Left ventricle myocardium superior (tissue), 1 donor: ENCODE results near the gene FSD2. TPM values are rescaled to one million over a fixed set of nuclear protein-coding genes. Genes with fewer than 3 reads are reported as not detected.
"Not testable (repeated sequence)": the region's sequence is repeated elsewhere in the genome, so short reads cannot be mapped to it uniquely, and the experiment has no call there.

Source experiments
- ATAC-seq: fragments of 200-7000 bp; cut with Tn5 transposase; one replicate; pipeline ENCODE4 v1.9.1; 2020; ENCODE audit warnings: mild to moderate bottlenecking, moderate library complexity
- DNase-seq: peaks from one replicate; pipeline ENCODE4 v3.0.0-alpha.2; 2020
- intact Hi-C: fragments of 100-400 bp; cut with micrococcal nuclease; formaldehyde crosslinking; loops from one replicate; pipeline ENCODE4 v1.11.0; 2022
- total RNA-seq: library from RNA; stranded (reverse); fragmentation: NEBNext Ultra II Directional; extraction: Animal tissue kit (Norgen Biotek cat#: 25700); gene quantifications from one replicate; pipeline ENCODE4 v1.2.1, GENCODE V29; 2021
- donor health status: DM: no; HTN: yes; CAD: no; lungs with severe emphysema.

The FSD2 gene
- total RNA-seq, 1 donor from 2014 or later, result 150 TPM

DNA sequence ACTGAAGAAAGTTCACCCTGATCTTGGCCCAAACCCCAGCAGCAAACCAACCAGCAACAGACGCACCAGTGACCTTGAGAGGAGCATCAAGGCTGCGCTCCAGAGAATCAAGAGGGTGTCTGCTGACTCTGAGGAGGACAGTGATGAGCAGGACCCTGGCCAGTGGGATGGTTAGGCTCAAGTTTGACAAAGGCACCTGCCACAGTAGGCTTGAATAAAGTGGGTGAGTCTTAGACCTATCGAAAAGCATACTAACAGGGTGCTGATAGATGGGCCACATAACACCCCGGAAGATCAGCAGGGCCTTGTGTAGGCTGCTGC is 27.5 kb upstream of the FSD2 start:
- ATAC-seq (peak; percentile 35), DNase-seq (no peak)
- intact Hi-C loops, result no loop called here

DNA sequence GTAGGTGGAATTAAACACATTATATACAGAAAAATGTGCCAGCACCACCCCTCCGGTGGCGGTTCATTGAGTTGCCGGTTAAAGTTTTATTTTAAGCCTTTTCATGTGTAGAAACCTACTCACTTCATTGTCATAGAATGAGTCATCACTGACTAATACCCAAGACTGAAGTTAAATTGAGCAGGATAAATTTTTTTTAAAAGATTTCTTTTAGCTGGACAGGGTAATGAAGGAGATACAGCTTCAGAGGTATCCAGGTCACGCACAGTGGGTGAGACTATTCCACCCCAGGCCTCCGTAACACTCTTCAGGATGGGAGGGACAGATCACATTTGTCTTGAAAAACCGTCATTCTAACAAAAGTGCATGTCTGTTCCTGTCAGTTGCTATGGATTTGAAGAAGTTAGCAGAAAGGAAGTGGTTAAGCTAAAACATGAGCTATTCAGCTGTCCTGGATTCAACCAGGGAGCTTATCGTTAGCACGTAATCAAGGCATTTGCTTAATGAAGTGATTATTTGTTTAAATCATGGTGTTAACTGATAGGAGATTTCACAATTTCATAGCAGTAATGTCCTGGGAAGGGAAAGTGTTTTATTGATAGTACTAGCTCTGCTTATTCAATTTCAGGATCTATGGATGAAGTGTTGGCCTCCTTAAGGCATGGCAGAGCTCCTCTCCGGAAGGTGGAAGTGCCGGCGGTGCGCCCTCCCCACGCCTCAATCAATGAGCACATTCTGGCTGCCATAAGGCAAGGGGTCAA is 26.9 kb upstream of the FSD2 start:
- no peak for DNase-seq
- peak; percentile 34 for ATAC-seq
- intact Hi-C loops, result no loop called here

DNA sequence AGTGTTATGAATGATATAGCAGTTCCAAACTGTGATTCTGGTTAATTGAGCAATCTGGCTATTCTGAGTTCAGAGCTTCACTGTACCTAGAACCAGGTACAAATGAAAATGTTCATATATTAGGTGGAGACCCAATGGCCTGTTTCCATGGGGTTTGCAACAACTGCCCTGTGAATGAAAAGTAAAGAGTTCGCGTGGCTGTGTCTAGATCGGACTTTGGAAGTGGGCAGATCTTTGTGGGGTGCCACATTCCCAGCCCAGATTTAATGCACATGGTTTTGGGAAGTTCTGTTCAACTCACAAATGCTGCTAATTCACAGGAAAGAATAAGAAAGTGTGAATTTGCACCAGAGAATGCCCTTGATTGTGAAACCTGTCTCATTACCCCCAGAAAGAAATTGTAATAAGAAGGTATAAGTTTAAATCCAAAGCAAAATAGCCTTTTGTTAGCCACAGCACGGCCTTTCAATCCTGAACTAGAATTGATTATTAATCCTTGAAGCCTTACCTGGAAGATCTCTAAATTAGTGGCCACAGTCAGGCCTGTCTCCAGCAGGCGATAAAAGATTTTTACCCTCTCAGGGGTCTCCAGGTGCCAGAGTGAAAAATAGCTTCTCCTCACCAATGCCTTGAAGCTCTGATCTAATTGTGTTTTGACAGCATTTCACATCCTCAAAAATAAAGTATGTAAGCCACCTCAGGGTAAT is 26.2 kb upstream of the FSD2 start:
- intact Hi-C loops, result no loop called here
- no peak for DNase-seq
- ATAC-seq, result no peak

DNA sequence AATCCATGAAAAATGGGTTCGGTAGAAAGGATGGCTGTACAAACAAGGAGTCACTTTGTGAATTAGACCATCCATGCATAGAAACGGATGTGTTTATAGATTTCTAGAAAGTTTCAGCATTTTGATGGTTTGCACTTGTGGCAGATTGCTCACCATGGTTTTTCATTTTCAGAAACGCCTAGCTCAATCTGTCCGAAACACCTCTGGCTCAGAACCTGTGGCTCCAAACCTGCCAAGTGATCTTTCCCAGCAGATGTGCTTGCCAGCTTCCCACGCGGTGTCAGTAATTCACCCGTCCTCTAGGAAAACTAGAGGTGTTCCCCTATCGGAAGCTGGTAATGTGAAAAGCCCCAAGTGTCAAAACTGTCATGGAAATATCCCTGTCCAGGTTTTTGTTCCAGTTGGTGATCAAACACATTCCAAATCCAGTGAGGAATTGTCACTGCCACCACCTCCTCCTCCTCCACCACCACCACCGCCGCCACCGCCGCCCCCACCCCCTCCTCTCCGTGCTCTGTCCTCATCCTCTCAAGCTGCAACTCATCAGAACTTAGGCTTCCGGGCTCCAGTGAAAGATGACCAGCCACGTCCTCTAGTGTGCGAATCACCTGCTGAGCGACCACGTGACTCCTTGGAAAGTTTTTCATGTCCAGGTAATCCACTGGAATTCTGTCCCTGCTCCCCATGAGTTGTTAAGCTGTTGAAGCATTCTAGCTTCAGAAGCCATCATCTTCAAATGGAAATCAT is 24.7 kb upstream of the FSD2 start:
- ATAC-seq (no peak), DNase-seq (no peak)
- intact Hi-C loops, result no loop called here

DNA sequence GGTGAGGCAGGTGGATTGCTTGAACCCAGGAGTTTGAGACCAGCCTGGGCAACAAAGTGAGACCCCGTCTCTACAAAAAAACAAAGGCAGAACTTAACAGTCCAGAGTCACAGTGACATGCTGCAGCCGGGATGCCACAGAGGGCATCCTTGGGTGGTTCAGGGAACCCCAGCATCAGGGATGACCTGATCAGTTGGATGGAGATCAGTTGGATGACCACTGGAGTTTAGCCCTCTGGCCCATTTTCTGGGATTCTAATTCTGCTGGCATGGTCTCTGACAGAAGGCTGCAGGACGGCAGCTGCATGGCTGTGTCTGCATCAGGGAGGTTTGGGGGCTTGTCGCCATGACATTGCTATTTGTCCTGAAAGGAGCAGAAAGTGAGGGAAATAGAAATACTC is 23.4 kb upstream of the FSD2 start:
- ATAC-seq (no peak), DNase-seq (no peak)
- intact Hi-C loops, result no loop called here

DNA sequence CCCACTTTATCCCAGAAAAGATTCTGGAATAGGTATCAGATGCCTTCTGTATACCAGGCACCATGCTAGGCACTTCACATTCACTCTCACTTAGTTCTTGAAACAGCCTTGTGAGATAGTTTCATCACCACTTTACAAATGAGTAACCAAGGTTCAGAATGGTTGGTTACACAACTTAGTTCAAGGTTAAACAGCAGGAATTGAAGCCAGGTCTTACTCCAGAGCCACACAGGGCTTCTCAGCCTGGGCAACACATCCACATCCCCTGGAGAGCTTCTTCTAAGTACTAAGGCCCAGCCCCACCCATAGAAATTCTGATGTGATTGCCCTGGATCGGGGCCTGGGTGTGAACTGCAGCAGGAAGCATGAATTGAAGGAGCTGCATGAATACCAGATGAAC is 22.2 kb upstream of the FSD2 start:
- DNase-seq (no peak), ATAC-seq (no peak)
- intact Hi-C loops, result no loop called here

DNA sequence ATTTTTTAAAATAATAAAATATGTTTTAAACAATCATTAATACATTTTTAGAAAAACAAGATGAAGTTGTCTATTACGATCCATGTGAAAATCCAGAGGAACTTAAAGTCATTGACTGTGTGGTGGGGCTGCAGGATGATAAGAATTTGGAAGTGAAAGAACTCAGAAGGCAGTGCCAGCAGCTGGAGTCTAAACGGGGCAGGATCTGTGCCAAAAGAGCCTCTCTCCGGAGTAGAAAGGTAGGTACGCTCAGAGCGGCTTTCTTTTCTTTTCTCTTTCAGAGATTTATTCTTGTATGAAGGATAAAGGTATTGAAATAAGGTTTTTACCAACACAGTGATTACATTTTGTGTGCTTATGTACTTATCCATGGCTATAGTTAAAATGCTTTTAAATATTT is 17.2 kb upstream of the FSD2 start:
- intact Hi-C loops, result no loop called here
- DNase-seq (no peak), ATAC-seq (no peak)

DNA sequence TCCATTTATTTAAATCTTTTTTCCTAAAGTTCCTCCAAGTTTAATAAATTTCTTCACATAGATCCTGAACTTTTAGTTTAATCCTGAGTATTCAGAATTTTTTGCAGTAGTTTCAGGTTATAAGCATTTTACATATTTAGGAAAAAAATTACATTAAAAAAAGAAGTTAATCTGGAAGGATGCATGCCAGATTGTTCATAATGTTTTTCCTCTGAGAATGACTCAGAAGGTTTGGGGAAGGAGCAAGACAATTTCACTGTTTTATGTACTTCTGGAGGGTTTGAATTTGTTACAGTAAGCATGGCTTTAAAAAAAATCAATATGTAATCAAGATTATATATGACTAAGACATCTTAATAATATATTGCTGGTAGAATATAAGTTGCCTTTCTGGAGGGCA is 16.0 kb upstream of the FSD2 start:
- ATAC-seq, intact Hi-C loops, DNase-seq: not testable (repeated sequence)

DNA sequence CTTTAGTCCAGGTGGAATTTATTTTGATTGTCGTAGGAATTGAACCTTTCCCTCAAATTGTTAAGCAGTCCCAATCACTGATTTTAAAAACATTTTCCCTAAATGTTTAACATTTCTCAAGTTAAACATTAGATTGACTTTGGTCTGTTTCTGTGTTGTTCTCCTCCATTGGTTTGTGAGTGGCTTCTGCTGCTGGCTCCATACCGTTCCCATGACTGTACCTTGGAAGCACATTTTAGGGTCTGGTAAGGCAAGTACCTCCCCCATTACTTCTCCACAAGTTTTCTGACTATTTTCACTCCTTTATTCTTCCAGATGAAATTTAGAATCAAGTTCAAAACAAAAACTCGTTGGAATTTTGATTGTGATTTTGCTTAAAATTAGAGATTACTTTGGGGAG is 15.5 kb upstream of the FSD2 start:
- intact Hi-C loops, DNase-seq, ATAC-seq: not testable (repeated sequence)

DNA sequence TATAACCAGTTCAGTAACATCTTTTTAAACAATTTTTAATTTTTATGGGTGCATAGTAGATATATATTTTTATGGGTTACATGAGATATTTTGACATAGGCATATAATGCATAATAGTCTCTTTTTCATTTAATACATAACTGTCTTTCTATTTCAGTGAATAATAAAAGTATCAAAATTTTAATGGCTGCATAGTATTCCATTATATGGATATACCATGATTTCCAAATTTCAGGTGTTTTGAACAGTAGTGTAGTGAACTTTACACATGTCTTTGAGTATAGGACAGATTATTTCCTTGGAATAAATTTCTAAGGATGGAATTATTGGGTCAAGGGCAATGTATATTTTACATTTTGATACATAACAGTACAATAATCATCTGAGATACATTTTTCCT is 14.3 kb upstream of the FSD2 start:
- DNase-seq (no peak), ATAC-seq (no peak)
- intact Hi-C loops, result no loop called here

DNA sequence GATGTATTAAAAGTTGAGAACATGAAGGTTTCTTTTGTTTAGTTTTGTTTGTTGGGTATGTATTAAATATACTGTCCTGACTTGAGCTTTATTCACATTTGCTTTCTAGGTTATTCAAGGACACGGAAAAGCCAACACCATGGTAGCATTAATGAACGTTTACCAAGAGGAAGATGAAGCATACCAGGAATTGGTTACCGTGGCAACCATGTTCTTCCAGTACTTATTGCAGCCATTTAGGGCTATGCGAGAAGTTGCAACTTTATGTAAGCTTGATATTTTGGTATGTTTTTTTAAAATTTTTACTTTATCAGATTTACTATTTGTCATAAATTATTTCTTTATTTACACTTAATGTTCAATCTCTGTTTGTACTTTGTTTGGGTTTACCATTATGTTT is 7.1 kb upstream of the FSD2 start:
- ATAC-seq, result no peak
- intact Hi-C loops, result no loop called here
- no peak for DNase-seq

DNA sequence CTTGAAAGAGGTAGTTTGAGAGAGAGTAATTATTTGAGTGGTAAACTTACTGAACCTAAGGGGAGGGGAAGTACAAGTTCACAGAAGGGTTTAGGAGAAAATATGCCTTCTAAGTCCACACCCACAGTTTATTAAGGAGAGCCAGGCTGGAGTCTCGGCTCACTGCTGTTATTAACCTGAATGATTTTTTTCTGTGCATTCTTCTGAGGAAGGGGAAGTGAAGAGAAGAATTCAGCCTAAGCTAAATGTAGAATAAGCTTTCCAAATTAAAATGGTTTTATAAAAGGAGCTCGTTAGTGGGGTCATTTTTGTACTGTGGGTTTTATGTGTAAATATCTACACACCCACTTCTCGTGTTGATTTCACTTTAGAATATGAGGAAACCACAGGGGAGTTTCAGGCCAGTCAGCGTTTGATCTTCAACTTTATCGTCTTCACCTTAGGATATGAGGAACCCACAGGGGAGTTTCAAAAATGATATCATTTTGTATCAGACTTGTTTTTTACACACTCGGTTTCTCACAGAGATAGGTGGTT is 5.1 kb upstream of the FSD2 start:
- intact Hi-C loops, result no loop called here
- DNase-seq (no peak), ATAC-seq (no peak)

DNA sequence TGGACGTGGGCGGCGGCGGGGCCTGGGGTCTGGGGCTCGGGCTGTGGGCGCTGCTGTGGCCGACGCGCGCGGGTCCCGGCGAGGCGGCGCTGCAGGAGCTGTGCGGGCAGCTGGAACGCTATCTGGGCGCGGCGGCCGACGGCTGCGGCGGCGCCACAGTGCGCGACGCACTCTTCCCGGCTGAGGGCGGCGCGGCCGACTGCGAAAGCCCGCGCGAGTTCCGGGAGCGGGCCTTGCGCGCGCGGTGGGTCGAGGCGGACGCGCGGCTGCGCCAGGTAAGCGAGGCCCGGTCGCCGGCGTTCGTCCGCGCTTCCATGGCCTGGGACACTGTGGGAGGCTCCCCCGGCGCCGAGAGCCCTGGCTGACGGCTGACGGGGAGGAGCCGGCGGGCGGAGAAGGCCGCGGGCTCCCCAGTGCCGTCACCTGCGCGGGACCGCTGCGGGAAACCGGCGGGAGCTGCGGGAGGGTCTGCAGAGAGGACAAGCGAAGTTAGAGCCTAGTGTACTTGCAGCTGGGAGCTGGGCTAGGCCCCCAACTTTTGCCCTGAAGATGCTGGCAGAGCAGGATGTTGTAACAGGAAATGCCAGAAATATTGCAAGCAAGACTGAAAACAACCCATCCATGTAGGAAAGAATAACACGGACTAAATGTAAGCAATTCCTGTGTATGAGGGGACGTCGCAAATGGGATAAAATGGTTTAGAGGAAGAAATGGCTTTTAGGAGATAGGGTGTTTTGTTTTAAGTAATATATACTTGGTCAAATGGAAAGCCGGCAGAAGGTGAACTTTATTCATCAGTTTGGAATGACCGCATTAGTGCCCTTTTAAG is 4.4 kb upstream of the FSD2 start:
- no peak for ATAC-seq
- intact Hi-C loops, result no loop called here

DNA sequence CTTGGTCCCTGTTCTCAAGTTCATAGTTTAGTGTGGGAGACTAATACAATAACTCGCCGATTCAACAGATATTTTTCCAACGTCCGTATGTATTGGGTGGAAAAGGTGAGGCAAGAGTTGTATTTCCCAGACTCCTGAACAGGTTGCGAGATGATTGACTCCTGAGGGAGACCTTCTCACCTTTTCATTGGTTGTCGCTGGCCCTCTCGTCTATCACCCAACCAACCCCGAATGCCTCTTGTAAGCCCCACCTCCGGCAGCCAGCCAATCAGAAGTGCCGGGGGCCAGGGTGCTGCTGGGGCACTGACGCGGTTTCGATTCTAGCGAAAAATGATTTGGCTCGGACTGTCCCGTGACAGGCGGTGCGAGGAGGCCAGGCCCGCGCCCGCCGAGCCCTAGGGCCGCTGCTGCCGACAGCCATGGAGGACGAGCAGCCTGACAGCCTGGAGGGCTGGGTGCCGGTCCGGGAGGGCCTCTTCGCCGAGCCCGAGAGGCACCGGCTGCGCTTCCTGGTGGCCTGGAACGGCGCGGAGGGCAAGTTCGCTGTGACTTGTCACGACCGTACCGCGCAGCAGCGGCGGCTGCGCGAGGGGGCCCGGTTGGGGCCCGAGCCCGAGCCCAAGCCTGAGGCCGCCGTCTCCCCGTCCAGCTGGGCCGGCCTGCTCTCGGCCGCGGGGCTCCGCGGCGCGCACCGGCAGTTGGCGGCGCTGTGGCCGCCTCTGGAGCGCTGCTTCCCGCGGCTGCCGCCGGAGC is 3.6 kb upstream of the FSD2 start, which contains the start of gene WHAMM:
Gene WHAMM, plus strand, starts transcription at position 321 of the 753 bp plus-strand sequence. Its CDS starts 99 bp downstream, at position 420.
- peak; percentile 92 for ATAC-seq
- intact Hi-C loops, result loop anchor here (10.0 kb wide), 1 partner anchor 55 kb away; no protein-coding TSS in a partner anchor
- DNase-seq, result peak; percentile 99

More for the DNA sequence above, 4.4 kb upstream of the FSD2 start:
- peak; percentile 63 for DNase-seq

DNA sequence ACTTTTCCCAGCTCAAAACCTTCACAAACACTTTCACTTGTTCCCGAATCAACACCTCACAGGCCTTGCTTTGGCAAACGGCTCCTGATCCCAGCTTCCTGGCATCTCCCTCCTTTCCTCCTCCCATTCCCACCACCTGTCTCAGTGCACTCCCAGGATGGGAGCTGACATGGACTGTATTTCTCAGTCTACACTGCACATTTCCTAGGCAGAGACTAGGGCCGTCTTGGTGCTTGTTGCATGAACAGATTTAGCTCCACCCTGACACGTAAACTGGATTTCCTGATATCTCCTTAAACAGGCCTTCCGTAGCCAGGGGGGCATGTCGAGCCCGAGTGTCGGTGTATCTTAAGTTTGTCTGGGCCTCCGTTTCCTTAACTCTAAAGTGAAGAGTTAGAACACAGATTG is 2.8 kb upstream of the FSD2 start:
- intact Hi-C loops, result loop anchor here (10.0 kb wide), 1 partner anchor 54 kb away; no protein-coding TSS in a partner anchor
- no peak for ATAC-seq
- no peak for DNase-seq

DNA sequence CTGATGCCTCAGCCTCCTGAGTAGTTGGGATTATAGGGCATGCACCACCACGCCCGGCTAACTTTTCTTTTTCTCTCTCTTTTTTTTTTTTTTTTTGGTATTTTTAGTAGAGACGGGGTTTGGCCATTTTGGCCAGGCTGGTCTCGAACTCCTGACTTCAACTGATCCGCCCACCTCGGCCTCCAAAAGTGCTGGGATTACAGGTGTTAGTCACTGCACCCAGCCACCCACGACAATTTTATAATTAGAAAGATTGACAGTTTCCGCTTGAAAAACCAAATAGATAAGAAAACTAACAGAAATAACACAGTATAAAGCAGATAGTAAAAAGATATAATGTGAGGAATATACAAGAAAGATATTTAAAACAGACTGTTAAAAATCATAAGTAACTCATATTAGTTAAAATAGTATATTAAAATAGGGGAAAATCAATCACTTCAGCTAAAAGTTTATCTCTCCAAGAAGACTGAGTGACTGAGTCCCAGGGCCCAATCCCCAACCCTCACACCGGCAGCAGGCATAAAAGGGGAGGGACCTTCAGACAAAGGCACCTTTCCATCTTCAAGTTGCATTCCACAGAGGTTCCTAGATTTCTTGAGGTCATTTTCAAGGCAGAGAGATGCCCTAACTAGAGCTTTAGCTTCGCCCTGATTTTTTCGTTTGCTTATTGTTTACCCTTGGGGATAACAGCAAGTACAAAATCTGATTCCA is 2.2 kb upstream of the FSD2 start:
- intact Hi-C loops, result loop anchor here (10.0 kb wide), 1 partner anchor 53 kb away; no protein-coding TSS in a partner anchor
- no peak for ATAC-seq

DNA sequence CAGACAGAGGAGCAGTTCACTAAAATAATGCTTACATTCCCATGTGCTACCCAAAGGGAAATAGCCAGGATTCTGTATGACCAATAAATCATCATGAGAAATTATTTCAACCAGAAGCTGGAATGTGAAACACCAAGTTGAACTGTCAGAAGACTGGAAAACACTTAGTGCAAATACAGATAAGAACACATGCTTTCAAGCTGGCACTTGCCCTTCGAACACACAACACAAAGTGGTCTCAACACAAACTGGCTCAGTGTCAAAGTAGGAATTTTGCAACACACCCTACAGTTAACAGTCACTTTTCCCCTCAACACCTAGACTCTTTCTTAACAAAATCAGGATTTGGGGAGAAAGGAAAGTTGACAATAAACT is 1.3 kb downstream of the FSD2 start:
- ATAC-seq (peak; percentile 29), DNase-seq (no peak)
- intact Hi-C loops, result loop anchor here (10.0 kb wide), 1 partner anchor 50 kb away; no protein-coding TSS in a partner anchor

More for the DNA sequence above, 2.2 kb upstream of the FSD2 start:
- no peak for DNase-seq
